Hematopoietic multipotent progenitor cell (in vitro differentiated cells): ENCODE results near the gene FAM177A1. TPM values are rescaled to one million over a fixed set of nuclear protein-coding genes. Genes with fewer than 3 reads are reported as not detected.

Experiments
- DNase-seq, 3 donors: peaks; one replicate each; pipeline ENCODE4 v3.0.0-alpha.2; 2011 to 2015; ENCODE audit warnings: low read depth in 2 of 3, low spot score in 2 of 3
- total RNA-seq: library from RNA; depleted of rRNA; stranded (reverse); fragments of >200 nt; gene quantifications from one replicate; pipeline ENCODE4 v1.2.3, GENCODE V29; 2012

The FAM177A1 gene
- total RNA-seq, 1 donor, result 16.7 TPM

DNA sequence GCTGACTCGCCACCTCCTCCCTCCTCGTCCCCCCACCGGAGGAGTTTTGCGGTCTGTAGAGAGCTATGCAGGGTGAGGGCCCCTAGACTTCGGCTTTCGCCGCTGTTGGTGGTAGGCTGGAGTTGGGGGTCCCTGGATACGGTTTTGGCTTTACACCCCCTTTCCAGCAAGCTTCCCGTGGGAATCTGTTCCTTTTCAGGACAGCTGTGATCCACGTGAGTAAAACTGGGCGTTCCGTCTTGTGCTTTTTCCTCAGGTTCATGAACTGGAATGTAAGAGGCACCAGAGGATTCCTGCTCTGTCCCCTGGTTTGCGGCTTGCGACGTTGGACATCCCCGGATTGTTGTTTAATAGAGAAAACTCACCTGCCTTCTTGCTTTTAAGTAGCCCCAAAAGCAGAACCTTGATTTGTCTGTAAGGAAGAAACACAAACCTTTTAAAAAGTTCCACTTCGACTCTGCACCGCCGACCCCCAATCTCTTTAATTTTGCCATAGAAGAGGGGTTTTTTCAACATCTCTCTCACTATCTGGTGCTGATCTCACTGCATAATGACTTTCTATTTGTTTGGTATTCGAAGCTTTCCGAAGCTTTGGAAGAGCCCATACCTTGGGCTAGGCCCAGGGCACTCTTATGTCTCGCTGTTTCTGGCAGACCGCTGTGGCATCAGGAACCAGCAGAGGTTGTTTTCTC lies 76.8 kb downstream of the FAM177A1 start:
- DNase-seq, result peak in 2 of 3 donors; percentile 11 to 14

DNA sequence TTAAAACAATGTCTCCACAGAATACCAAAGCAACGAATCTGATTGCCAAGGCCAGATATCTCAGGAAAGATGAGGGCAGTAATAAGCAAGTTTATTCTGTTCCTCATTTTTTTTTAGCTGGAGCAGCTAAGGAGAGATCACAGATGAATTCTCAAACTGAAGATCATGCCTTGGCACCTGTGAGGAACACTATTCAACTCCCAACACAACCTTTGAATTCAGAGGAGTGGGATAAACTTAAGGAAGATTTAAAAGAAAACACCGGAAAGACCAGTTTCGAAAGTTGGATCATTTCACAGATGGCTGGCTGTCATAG lies 77.3 kb downstream of the FAM177A1 start:
- DNase-seq, result no peak

DNA sequence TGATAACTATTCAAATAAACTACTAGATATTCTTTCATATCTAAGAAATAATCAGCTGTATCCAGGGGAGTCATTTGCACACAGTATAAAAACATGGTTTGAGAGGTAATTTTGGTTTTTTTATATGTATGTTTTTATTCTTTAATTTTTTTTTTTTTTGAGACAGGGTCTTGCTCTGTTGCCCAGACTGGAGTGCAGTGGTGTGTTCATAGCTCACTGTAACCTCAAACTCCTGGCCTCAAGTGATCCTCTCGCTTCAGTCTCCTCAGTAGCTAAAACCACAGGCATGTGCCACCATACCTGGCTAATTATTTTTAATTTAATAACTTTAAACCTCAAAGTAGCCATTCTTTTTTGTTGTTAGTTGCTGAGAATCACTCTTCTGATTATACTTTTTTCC lies 78.1 kb downstream of the FAM177A1 start:
- DNase-seq, result no peak

Other genes starting within 250 kb of the FAM177A1 start
- gene BAZ1A, start 170.9 kb upstream of the FAM177A1 start, total RNA-seq, result 14.3 TPM
- 30.7 TPM for gene SRP54, start 63.3 kb upstream of the FAM177A1 start, total RNA-seq
- gene PPP2R3C, start 75.7 kb downstream of the FAM177A1 start, total RNA-seq, result 10.0 TPM
- gene PRORP, start 76.3 kb downstream of the FAM177A1 start, total RNA-seq, result 43.1 TPM
- gene PSMA6, start 246.1 kb downstream of the FAM177A1 start, total RNA-seq, result 153 TPM